GM23338 (cell line): ENCODE data around the gene RAB22A. TPM values are rescaled to one million over a fixed set of nuclear protein-coding genes. Genes with fewer than 3 reads are reported as not detected.

Experiments
- ATAC-seq: fragments of 200-7000 bp; cut with Tn5 transposase; 3 replicates; pipeline ENCODE4 v1.9.1; 2020
- DNase-seq: peaks from one replicate; pipeline ENCODE4 v3.0.0-alpha.2; 2015; ENCODE audit warnings: low spot score
- H2AFZ ChIP-seq: fragments of 200-600 bp; sonication (generic); 2 replicates; pipeline ENCODE4 v1.8.0; 2016; ENCODE audit warnings: antibody characterized with exemption, mild to moderate bottlenecking, moderate library complexity
- H3F3A ChIP-seq: fragments of 200-600 bp; sonication (generic); replicated peaks from 2 replicates; pipeline ENCODE4 v1.8.0; 2017; ENCODE audit warnings: antibody characterized with exemption, mixed run types, low read depth
- H3K27ac ChIP-seq: fragments of 200-600 bp; sonication (generic); 2 replicates; pipeline ENCODE4 v1.6.1; 2016; ENCODE audit warnings: low read depth
- H3K27me3 ChIP-seq: fragments of 200-600 bp; sonication (generic); 2 replicates; pipeline ENCODE4 v1.8.0; 2016; ENCODE audit warnings: mild to moderate bottlenecking, mixed run types, moderate library complexity; ENCODE audit not compliant: insufficient read depth
- H3K36me3 ChIP-seq: fragments of 200-600 bp; sonication (generic); 2 replicates; pipeline ENCODE4 v1.8.0; 2016; ENCODE audit warnings: mild to moderate bottlenecking; ENCODE audit not compliant: insufficient read depth
- H3K4me1 ChIP-seq: fragments of 200-600 bp; sonication (generic); 2 replicates; pipeline ENCODE4 v1.8.0; 2016; ENCODE audit warnings: mild to moderate bottlenecking, moderate library complexity; ENCODE audit not compliant: insufficient read depth
- H3K4me2 ChIP-seq: fragments of 200-600 bp; sonication (generic); 2 replicates; pipeline ENCODE4 v1.7.1; 2017; ENCODE audit warnings: mixed run types
- H3K4me3 ChIP-seq: fragments of 200-600 bp; sonication (generic); 2 replicates; pipeline ENCODE4 v1.6.1; 2016; ENCODE audit warnings: mixed run types
- H3K79me2 ChIP-seq: fragments of 200-600 bp; sonication (generic); replicated peaks from 2 replicates; pipeline ENCODE4 v1.8.0; 2017; ENCODE audit warnings: mild to moderate bottlenecking; ENCODE audit not compliant: insufficient read depth
- H3K9me2 ChIP-seq: fragments of 200-600 bp; sonication (generic); 2 replicates; pipeline ENCODE4 v1.8.0; 2017; ENCODE audit not compliant: insufficient read depth
- H4K20me1 ChIP-seq: fragments of 200-600 bp; sonication (generic); replicated peaks from 2 replicates; pipeline ENCODE4 v1.8.0; 2017; ENCODE audit warnings: mild to moderate bottlenecking; ENCODE audit not compliant: insufficient read depth
- H3K27ac Mint-ChIP-seq: 2 replicates; pipeline ENCODE4 v1.8.0; 2020; ENCODE audit warnings: inconsistent platforms, mild to moderate bottlenecking, moderate library complexity, mixed read lengths
- H3K27me3 Mint-ChIP-seq: 3 replicates; pipeline ENCODE4 v1.8.0; 2022; ENCODE audit warnings: low read depth, mild to moderate bottlenecking, moderate library complexity, mixed read lengths, inconsistent platforms; ENCODE audit not compliant: insufficient read depth, poor library complexity
- H3K36me3 Mint-ChIP-seq: 3 replicates; pipeline ENCODE4 v1.8.0; 2021; ENCODE audit warnings: low read depth, mild to moderate bottlenecking, inconsistent platforms, moderate library complexity, mixed read lengths
- H3K4me1 Mint-ChIP-seq: 3 replicates; pipeline ENCODE4 v1.8.0; 2020; ENCODE audit warnings: mild to moderate bottlenecking, inconsistent platforms, mixed read lengths
- H3K4me3 Mint-ChIP-seq: 3 replicates; pipeline ENCODE4 v1.8.0; 2021; ENCODE audit warnings: moderate library complexity, mild to moderate bottlenecking, inconsistent platforms, mixed read lengths
- H3K9me3 Mint-ChIP-seq: 3 replicates; pipeline ENCODE4 v1.8.0; 2020; ENCODE audit warnings: moderate library complexity, mild to moderate bottlenecking, inconsistent platforms, mixed read lengths
- JUNB ChIP-seq: IDR thresholded peaks from one replicate; pipeline ENCODE4 v1.6.1; 2016; ENCODE audit warnings: antibody characterized with exemption; ENCODE audit not compliant: unreplicated experiment
- NANOG ChIP-seq: IDR thresholded peaks from 2 replicates; pipeline ENCODE4 v1.6.1; 2016; ENCODE audit warnings: antibody characterized with exemption, borderline replicate concordance
- REST ChIP-seq: IDR thresholded peaks from one replicate; pipeline ENCODE4 v1.6.1; 2018; ENCODE audit warnings: antibody characterized with exemption; ENCODE audit not compliant: unreplicated experiment
- STAT1 ChIP-seq: IDR thresholded peaks from one replicate; pipeline ENCODE4 v1.6.1; 2016; ENCODE audit warnings: antibody characterized with exemption; ENCODE audit not compliant: unreplicated experiment
- ZNF114 ChIP-seq: fragments of 250-450 bp; sonication (Bioruptor Pico); IDR thresholded peaks from 2 replicates; pipeline ENCODE4 v1.5.0; 2020; ENCODE audit warnings: mild to moderate bottlenecking, moderate library complexity
- ZNF462 ChIP-seq: fragments of 250-450 bp; sonication (Bioruptor Pico); IDR thresholded peaks from 2 replicates; pipeline ENCODE4 v1.5.0; 2020; ENCODE audit warnings: mild to moderate bottlenecking, moderate library complexity
- polyA plus RNA-seq: library from polyadenylated mRNA; unstranded; fragments of >200 nt; fragmentation: Nextera tagmentation; extraction: Ambion mirVana; gene quantifications from 2 replicates; pipeline ENCODE4 v1.2.1, GENCODE V29; 2016
- total RNA-seq: library from RNA; depleted of rRNA; stranded (reverse); fragments of >200 nt; shearing (Covaris generic); gene quantifications from 2 replicates; pipeline ENCODE4 v1.2.3, GENCODE V29; 2014

RAB22A gene
- total and polyA plus RNA-seq, 2 experiments from 2014 or later: 3.3 to 6.8 TPM

- peaks cover 5% of the 10 kb centered on the region; the same call in 1 of the 3 replicates for H3K36me3 Mint-ChIP-seq
- H3K36me3 ChIP-seq: no peaks in the 10 kb centered on the region
- H3K79me2 ChIP-seq: peaks cover 28% of the 10 kb centered on the region
- H3F3A ChIP-seq: no peaks in the 10 kb centered on the region
- peaks cover 4% of the 10 kb centered on the region; the same call in 1 of the 2 replicates for H3K4me1 ChIP-seq
- H3K4me3 ChIP-seq: no peak overlapping the region
- no peaks in the 10 kb centered on the region for H3K9me2 ChIP-seq
- peaks cover 11% of the 10 kb centered on the region; the same call in 1 of the 2 replicates for H4K20me1 ChIP-seq
- H3K27me3 ChIP-seq: no peaks in the 10 kb centered on the region
- H3K9me3 Mint-ChIP-seq: no peaks in the 10 kb centered on the region
- ATAC-seq: no peak
- no peak for TF ChIP-seq ZNF114 (CRISPR knock-in tag)
- no peak for DNase-seq
- no peak overlapping the region for H2AFZ ChIP-seq
- H3K27ac ChIP-seq: no peak overlapping the region
- H3K4me1 Mint-ChIP-seq: peaks cover under 1% of the 10 kb centered on the region; the same call in 2 of the 3 replicates
- peaks cover 1% of the 10 kb centered on the region for H3K27me3 Mint-ChIP-seq
- no peak overlapping the region for H3K4me2 ChIP-seq
- H3K4me3 Mint-ChIP-seq: no peak overlapping the region
- no peak overlapping the region for H3K27ac Mint-ChIP-seq
Observed at GRCh38 chr20:58300321-58300720, 9.2 kb upstream of the RAB22A start.

GRCh38 chr20:58303547-58303946 is 6.0 kb upstream of the RAB22A start:
- Mint-ChIP-seq H3K4me1 (peaks cover 5% of the 10 kb centered on the region), H3K27me3 (peaks cover 1% of the 10 kb centered on the region), H3K9me3 (no peaks in the 10 kb centered on the region), H3K27ac (no peak overlapping the region), H3K36me3 (peaks cover 5% of the 10 kb centered on the region; the same call in 1 of the 3 replicates), H3K4me3 (no peak overlapping the region)
- Histone ChIP-seq H3K9me2 (no peaks in the 10 kb centered on the region), H3K79me2 (peaks cover 15% of the 10 kb centered on the region), H3F3A (no peaks in the 10 kb centered on the region), H3K27ac (no peak overlapping the region), H3K27me3 (no peaks in the 10 kb centered on the region), H3K4me2 (no peak overlapping the region), H4K20me1 (peaks cover 11% of the 10 kb centered on the region; the same call in 1 of the 2 replicates), H2AFZ (no peak overlapping the region), H3K4me3 (no peak overlapping the region), H3K4me1 (peaks cover 3% of the 10 kb centered on the region), H3K36me3 (no peaks in the 10 kb centered on the region)
- ATAC-seq (no peak), DNase-seq (no peak)
- TF ChIP-seq ZNF462 (no peak), REST (no peak), NANOG (no peak), ZNF114 (CRISPR knock-in tag) (no peak), JUNB (no peak), STAT1 (no peak)
